GM19328 (cell line): ENCODE results near the gene PRODH2.
"Not testable (repeated sequence)": the region's sequence is repeated elsewhere in the genome, so short reads cannot be mapped to it uniquely, and the experiment has no call there.

Experiments used
- ATAC-seq: cut with Tn5 transposase; IDR thresholded peaks from one replicate; pipeline ENCODE4 v1.9.1; 2021; ENCODE audit warnings: mild to moderate bottlenecking, moderate library complexity; ENCODE audit not compliant: unreplicated experiment

PRODH2 gene

DNA sequence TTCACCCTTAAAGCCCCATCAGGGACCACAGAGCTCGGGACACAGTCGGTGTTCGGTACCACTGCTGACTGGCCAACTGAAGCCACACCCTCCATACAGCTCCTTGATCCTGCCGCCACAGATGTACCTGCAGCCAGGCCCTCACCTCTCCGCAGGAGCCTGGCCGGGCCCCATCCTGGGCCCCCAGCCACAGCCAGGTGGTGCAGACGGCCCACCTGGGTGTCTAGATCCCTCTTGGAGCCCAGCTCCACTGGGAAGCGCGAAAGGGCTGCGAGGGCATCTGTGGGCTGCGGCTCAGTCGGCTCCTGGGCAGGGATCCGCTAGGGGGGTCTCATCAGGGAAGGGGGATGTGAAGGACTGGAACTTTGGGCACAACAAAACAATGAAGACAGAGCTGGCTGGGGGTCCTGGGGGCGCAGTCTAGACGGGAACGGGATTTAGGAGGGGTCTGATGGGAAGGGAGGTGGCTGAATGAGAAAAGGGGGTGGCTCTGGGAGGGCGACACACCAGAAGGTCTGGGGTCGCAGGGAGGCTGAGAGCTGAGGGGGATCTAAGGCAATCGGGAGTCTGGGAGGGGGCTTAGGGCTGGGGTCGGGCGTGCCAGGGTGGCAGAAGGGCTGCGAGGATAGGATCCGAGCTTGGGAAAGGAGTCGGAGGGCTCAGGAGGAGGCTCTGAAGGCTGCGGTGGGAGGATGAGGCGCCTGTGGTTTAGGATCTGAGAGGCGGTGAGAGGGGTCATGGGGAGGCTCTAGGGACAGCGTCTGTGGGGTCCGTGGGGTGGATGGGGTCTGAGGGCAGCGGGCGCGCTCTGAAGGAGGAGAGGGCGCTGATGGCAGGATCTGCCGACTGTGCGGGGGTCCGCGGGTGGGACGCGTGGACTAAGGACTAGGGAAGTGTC lies 15.8 kb downstream of the PRODH2 start:
- no peak for ATAC-seq

DNA sequence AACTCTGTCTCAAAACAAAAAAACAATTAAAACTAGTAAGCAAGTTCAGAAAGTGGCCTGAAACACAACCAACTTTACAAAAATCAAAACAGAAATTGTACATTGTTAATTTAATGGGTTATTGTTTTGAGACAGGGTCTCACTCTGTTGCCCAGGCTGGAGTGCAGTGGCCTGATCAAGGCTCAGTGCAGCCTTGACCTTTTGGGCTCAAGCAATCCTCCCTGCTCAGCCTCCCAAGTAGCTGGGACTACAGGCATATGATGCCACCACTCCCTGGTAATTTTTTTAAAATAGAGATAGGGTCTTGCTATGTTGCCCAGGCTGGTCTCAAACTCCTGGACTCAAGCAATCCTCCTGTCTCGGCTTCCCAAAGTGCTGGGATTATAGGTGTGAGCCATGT lies 17.1 kb downstream of the PRODH2 start:
- not testable (repeated sequence) for ATAC-seq

GRCh38 chr19:35793381-35794165 lies 19.1 kb downstream of the PRODH2 start:
- no peak for ATAC-seq

DNA sequence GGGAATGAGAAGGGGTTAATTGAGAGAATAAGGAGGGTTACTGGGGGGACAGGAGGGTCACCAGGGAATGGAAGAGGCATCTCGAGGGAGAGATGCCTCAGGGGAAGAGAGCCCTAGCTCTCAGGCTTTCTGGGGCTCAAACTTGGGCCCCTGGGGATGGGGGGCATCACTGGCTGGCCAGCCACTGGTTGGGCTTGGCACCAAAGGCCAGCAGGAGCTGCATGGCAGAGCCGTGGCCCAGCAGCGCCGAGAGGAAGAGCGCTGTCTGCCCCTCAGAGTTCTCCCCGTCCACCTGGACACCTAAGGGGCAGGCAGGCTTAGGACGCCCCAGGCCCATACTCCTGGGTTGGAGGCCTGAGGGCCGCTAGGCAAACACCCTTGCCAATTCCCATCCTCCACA lies 19.8 kb downstream of the PRODH2 start:
- ATAC-seq = no peak

DNA sequence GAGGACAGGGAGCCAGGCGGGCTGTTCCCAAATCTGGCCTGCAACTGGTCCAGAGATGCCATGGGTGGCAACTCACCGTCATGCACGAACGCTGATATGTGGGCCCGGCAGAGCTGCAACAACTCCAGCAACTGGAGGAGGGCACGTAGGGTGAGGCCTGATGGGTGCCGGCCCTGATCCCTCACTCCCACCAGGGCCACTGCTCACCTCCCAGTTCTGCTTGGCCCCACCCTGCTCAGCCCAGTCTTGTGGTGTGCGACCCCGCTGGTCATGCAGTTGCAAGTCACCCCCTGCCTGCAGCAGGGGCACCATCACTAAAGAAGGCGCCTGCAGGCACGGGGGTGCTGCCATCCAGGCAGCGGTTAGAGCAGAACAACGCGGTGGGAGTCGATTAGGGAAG lies 20.3 kb downstream of the PRODH2 start:
- ATAC-seq = no peak

- ATAC-seq = no peak
These were observed 20.8 kb downstream of the PRODH2 start for GRCh38 chr19:35791814-35792279.

DNA sequence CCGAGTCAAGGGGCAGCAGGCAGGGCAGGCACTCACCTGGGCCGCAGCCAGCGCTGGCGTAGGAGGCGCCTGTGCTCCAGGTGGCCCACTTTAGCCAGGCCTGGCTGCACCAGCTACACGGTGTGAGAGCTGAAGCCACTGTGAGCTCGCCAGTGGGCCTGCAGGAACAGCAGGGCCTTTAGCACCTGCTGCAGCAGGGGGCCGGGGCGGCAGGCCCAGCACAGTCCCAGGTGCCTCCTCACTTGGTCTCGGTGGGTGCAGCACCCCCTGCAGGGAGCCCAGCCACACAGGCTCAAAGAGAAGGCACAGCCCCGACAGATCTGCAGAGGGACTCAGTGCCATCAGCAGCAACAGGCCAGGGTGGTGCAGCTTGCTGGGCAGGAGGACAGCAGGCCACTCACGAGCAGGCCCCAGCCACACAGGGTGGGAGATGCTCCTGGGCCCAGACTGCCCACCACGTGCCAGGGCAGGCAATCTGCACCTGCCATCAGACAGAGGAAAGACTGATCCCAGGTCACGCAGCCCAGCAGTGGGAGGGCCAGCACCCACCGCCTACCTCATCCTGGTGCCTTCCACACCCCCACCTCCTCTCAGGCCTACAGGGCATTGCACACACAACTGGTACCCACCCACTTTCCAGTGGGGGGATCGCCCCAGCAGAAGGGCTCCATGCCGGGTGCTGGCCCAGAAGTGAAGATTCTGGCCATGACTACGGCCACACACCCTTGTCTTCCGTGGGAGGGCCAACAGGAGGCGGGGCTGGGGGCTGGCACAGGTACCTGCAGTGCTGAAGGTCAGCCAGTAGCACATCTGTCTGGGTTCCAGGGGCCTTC lies 21.4 kb downstream of the PRODH2 start:
- ATAC-seq = no peak

GRCh38 chr19:35789978-35790944 lies 22.4 kb downstream of the PRODH2 start:
- no peak for ATAC-seq

DNA sequence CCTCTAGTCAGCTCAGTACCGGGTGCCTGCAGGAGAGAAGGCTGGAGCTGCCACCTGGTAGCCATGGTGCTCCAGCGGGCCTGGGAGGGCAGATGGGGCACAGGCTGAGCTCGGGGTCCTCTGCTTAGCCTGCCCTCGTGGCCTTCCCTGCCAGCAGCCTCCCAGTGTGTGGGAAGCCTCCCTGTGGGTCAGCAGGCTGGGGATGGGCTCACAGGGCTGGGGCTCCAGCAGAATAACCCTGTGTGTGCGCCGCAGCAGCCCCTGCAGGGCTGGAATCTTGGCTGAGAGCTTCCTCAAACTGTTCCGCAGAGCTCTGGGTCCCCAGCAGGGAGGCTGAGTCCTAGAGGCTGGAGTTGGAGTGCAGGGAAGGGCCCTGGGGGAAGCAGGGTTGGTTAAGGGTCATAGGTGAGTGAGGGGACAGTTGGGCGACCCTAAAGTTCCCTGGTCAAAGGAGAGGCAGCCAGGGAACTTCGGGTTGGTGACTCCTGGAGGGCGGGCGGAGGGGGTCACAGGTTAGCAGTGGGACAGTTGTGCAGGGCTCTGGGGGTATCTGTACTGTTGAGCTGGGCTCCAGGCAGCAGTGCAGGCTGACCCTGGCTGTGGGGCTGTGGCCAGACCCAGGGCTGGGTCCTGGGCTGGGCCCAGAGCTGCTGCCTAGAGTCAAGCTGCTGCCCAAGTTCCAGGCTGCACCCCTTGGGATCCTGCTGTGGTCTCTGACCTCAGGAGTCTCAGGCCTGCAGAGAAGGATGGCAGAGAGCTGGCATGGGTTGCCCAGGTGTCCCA lies 23.3 kb downstream of the PRODH2 start:
- ATAC-seq = no peak

- no peak for ATAC-seq
These were observed 24.3 kb downstream of the PRODH2 start for GRCh38 chr19:35788205-35788960.

GRCh38 chr19:35787227-35787799 lies 25.3 kb downstream of the PRODH2 start:
- ATAC-seq = no peak

- ATAC-seq = no peak
These were observed 26.1 kb downstream of the PRODH2 start for GRCh38 chr19:35786299-35787160.

GRCh38 chr19:35785339-35785627 lies 27.4 kb downstream of the PRODH2 start:
- no peak for ATAC-seq

GRCh38 chr19:35784503-35785338 lies 27.9 kb downstream of the PRODH2 start:
- no peak for ATAC-seq

- ATAC-seq = no peak
These were observed 28.9 kb downstream of the PRODH2 start for GRCh38 chr19:35783469-35784434.
